K562 (cell line): ENCODE results near the gene OST4. TPM values are rescaled to one million over a fixed set of nuclear protein-coding genes. Genes with fewer than 3 reads are reported as not detected.

Experiments used
- ADNP ChIP-seq: fragments of 200-800 bp; sonication (Bioruptor generic); IDR thresholded peaks from 2 replicates; pipeline ENCODE4 v1.6.1; 2016; ENCODE audit warnings: missing genetic modification characterization, missing compliant biosample characterization
- ARID1B ChIP-seq: fragments of 450-650 bp; IDR thresholded peaks from 2 replicates; pipeline ENCODE4 v1.6.1; 2016; ENCODE audit warnings: antibody characterized with exemption, mild to moderate bottlenecking, inconsistent platforms
- ATF1 ChIP-seq, 2 experiments: fragments of 450-650 bp in 1 of 2; IDR thresholded peaks; 2 replicates each; pipeline ENCODE4 v1.6.1; 2016; ENCODE audit warnings: missing compliant biosample characterization in 1 of 2, missing genetic modification characterization in 1 of 2
- CBFA2T3 ChIP-seq: fragments of 450-650 bp; IDR thresholded peaks from 2 replicates; pipeline ENCODE4 v1.6.1; 2017
- ELF4 ChIP-seq: fragments of 450-650 bp; formaldehyde crosslinking; IDR thresholded peaks from 2 replicates; pipeline ENCODE4 v1.4.0; 2022; ENCODE audit warnings: missing genetic modification characterization
- HNRNPLL ChIP-seq: fragments of 200-400 bp; formaldehyde crosslinking; IDR thresholded peaks from 2 replicates; pipeline ENCODE4 v1.6.1; 2017; ENCODE audit warnings: low read length, low read depth, mild to moderate bottlenecking; ENCODE audit not compliant: poor library complexity, severe bottlenecking
- LEF1 ChIP-seq: fragments of 450-650 bp; IDR thresholded peaks from 2 replicates; pipeline ENCODE4 v1.6.1; 2016; ENCODE audit warnings: mild to moderate bottlenecking
- MAZ ChIP-seq, 2 experiments: fragments of 450-650 bp in 1 of 2; sonication (generic) in 1 of 2; formaldehyde crosslinking; IDR thresholded peaks in 1 of 2; conservative IDR thresholded peaks in 1 of 2; 2 replicates each; pipeline versions ENCODE4 v1.4.0 to v1.5.0; 2020; ENCODE audit warnings: mild to moderate bottlenecking in 1 of 2, missing genetic modification reagents in 1 of 2
- MBD2 ChIP-seq: sonication (generic); IDR thresholded peaks from 2 replicates; pipeline ENCODE4 v1.6.1; 2016; ENCODE audit warnings: low read depth, borderline replicate concordance
- POLR2AphosphoS2 ChIP-seq: IDR thresholded peaks from 2 replicates; pipeline ENCODE4 v1.6.1; 2012; ENCODE audit warnings: low read length, improper control_type of control experiment
- POLR2B ChIP-seq: fragments of 450-650 bp; IDR thresholded peaks from 2 replicates; pipeline ENCODE4 v1.6.1; 2018; ENCODE audit warnings: low read depth; ENCODE audit not compliant: partially characterized antibody
- SMAD4 ChIP-seq: fragments of 250-450 bp; sonication (Bioruptor Pico); conservative IDR thresholded peaks from 2 replicates; pipeline ENCODE4 v1.8.0; 2021; ENCODE audit warnings: inconsistent platforms, mild to moderate bottlenecking, moderate library complexity
- ZBTB8A ChIP-seq: fragments of 450-650 bp; IDR thresholded peaks from 2 replicates; pipeline ENCODE4 v1.6.1; 2018; ENCODE audit warnings: mild to moderate bottlenecking, moderate library complexity; ENCODE audit not compliant: partially characterized antibody
- ZNF3 ChIP-seq: fragments of 250-450 bp; sonication (Bioruptor Pico); IDR thresholded peaks from 2 replicates; pipeline ENCODE4 v1.5.0; 2021; ENCODE audit warnings: mild to moderate bottlenecking, moderate library complexity
- ZSCAN32 ChIP-seq: fragments of 450-650 bp; formaldehyde crosslinking; IDR thresholded peaks from 2 replicates; pipeline ENCODE4 v1.4.0; 2020; ENCODE audit warnings: mild to moderate bottlenecking, moderate library complexity
- polyA plus RNA-seq, 8 experiments: library from polyadenylated mRNA; depleted of rRNA in 4 of 8; stranded (reverse) in 5 of 8; unstranded in 3 of 8; fragments of >200 nt; fragmentation: Nextera tagmentation in 2 of 8; fragmentation: Illumina TruSeq in 1 of 8; extraction: Ambion mirVana in 2 of 8; extraction: Trizol in 1 of 8; gene quantifications; 2 replicates each; pipeline versions ENCODE4 v1.2.1 to v1.2.3, GENCODE V29; 2011 to 2014; ENCODE audit warnings: inconsistent platforms in 1 of 8, missing spikeins in 1 of 8
- total RNA-seq, 7 experiments: library from RNA; depleted of rRNA in 6 of 7; stranded (reverse); fragments of >200 nt in 6 of 7; fragmentation: Illumina TruSeq in 2 of 7; extraction: Trizol in 2 of 7; gene quantifications; 2 replicates each; pipeline versions ENCODE4 v1.2.1 to v1.2.3, GENCODE V29; 2011 to 2021; ENCODE audit warnings: low replicate concordance in 1 of 7
- TF ChIP-seq, protein P1 (sequence below): fragments of 250-450 bp; sonication (Bioruptor Pico); IDR thresholded peaks from 2 replicates; pipeline ENCODE4 v1.4.0; 2020; ENCODE audit warnings: mild to moderate bottlenecking, moderate library complexity, borderline replicate concordance
- TF ChIP-seq, protein P2 (sequence below), 2 experiments: fragments of 450-650 bp in 1 of 2; sonication (generic) in 1 of 2; formaldehyde crosslinking in 1 of 2; IDR thresholded peaks; 2 replicates each; pipeline versions ENCODE4 v1.7.1 to v1.9.0; 2016 to 2022; ENCODE audit warnings: inconsistent platforms in 1 of 2, mild to moderate bottlenecking in 1 of 2, missing genetic modification reagents in 1 of 2

Gene OST4
- total and polyA plus RNA-seq, 9 of the 15 experiments (the other 6 are each of a cell fraction or from before 2014, with no cell fraction given): 186 to 1,155 (median 355) TPM

- TF ChIP-seq MAZ (CRISPR knock-in tag; conservative IDR thresholded peaks at IDR 0.05 in 1 of 2, IDR thresholded peaks at IDR 0.05 in 1 of 2) (no peak), ZNF3 (CRISPR knock-in tag) (no peak), ELF4 (no peak), POLR2AphosphoS2 (peak; percentile 70; the same call in 1 of the 2 replicates), CBFA2T3 (peak; percentile 55), HNRNPLL (no peak), LEF1 (no peak), ZSCAN32 (no peak), ATF1 (CRISPR knock-in tag; IDR thresholded peaks at IDR 0.05) (no peak), ATF1 (tag; IDR thresholded peaks at IDR 0.05) (no peak), MBD2 (no peak), ADNP (tag) (no peak), ARID1B (peak; percentile 20; the same call in 1 of the 2 replicates), SMAD4 (CRISPR knock-in tag) (no peak), POLR2B (peak; percentile 16), ZBTB8A (no peak)
- TF ChIP-seq, protein P1, sequence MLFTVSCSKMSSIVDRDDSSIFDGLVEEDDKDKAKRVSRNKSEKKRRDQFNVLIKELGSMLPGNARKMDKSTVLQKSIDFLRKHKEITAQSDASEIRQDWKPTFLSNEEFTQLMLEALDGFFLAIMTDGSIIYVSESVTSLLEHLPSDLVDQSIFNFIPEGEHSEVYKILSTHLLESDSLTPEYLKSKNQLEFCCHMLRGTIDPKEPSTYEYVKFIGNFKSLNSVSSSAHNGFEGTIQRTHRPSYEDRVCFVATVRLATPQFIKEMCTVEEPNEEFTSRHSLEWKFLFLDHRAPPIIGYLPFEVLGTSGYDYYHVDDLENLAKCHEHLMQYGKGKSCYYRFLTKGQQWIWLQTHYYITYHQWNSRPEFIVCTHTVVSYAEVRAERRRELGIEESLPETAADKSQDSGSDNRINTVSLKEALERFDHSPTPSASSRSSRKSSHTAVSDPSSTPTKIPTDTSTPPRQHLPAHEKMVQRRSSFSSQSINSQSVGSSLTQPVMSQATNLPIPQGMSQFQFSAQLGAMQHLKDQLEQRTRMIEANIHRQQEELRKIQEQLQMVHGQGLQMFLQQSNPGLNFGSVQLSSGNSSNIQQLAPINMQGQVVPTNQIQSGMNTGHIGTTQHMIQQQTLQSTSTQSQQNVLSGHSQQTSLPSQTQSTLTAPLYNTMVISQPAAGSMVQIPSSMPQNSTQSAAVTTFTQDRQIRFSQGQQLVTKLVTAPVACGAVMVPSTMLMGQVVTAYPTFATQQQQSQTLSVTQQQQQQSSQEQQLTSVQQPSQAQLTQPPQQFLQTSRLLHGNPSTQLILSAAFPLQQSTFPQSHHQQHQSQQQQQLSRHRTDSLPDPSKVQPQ (CRISPR knock-in tag): no peak
- TF ChIP-seq, protein P2, sequence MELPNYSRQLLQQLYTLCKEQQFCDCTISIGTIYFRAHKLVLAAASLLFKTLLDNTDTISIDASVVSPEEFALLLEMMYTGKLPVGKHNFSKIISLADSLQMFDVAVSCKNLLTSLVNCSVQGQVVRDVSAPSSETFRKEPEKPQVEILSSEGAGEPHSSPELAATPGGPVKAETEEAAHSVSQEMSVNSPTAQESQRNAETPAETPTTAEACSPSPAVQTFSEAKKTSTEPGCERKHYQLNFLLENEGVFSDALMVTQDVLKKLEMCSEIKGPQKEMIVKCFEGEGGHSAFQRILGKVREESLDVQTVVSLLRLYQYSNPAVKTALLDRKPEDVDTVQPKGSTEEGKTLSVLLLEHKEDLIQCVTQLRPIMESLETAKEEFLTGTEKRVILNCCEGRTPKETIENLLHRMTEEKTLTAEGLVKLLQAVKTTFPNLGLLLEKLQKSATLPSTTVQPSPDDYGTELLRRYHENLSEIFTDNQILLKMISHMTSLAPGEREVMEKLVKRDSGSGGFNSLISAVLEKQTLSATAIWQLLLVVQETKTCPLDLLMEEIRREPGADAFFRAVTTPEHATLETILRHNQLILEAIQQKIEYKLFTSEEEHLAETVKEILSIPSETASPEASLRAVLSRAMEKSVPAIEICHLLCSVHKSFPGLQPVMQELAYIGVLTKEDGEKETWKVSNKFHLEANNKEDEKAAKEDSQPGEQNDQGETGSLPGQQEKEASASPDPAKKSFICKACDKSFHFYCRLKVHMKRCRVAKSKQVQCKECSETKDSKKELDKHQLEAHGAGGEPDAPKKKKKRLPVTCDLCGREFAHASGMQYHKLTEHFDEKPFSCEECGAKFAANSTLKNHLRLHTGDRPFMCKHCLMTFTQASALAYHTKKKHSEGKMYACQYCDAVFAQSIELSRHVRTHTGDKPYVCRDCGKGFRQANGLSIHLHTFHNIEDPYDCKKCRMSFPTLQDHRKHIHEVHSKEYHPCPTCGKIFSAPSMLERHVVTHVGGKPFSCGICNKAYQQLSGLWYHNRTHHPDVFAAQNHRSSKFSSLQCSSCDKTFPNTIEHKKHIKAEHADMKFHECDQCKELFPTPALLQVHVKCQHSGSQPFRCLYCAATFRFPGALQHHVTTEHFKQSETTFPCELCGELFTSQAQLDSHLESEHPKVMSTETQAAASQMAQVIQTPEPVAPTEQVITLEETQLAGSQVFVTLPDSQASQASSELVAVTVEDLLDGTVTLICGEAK (IDR thresholded peaks at IDR 0.05): no peak
- TF ChIP-seq, protein P2 (CRISPR knock-in tag; IDR thresholded peaks at IDR 0.05): no peak
Observed at GRCh38 chr2:27042985-27043634, 28.3 kb downstream of the OST4 start (continued).
